HG02852 (cell line): ENCODE data around the gene PCNX3.
"Not testable (repeated sequence)": the region's sequence is repeated elsewhere in the genome, so short reads cannot be mapped to it uniquely, and the experiment has no call there.

Experiments used
- ATAC-seq: cut with Tn5 transposase; IDR thresholded peaks from one replicate; pipeline ENCODE4 v1.9.1; 2021; ENCODE audit warnings: mild to moderate bottlenecking, moderate library complexity; ENCODE audit not compliant: unreplicated experiment

Gene PCNX3

GRCh38 chr11:65651589-65652510, 36.3 kb downstream of the PCNX3 start:
- peak; percentile 20 for ATAC-seq

- peak; percentile 75 for ATAC-seq
Observed at GRCh38 chr11:65652511-65653228, 37.1 kb downstream of the PCNX3 start.

- no peak for ATAC-seq
Observed at GRCh38 chr11:65653229-65654225, 38.0 kb downstream of the PCNX3 start.

GRCh38 chr11:65654375-65655349, 39.1 kb downstream of the PCNX3 start:
- no peak for ATAC-seq

- ATAC-seq = no peak
Observed at GRCh38 chr11:65655570-65656332, 40.2 kb downstream of the PCNX3 start.

- no peak for ATAC-seq
Observed at GRCh38 chr11:65657426-65657825, 41.9 kb downstream of the PCNX3 start.

- ATAC-seq = no peak
Observed at GRCh38 chr11:65658174-65659021, 42.8 kb downstream of the PCNX3 start.

GRCh38 chr11:65660038-65660437, 44.5 kb downstream of the PCNX3 start:
- ATAC-seq = no peak

- not testable (repeated sequence) for ATAC-seq
Observed at GRCh38 chr11:65660908-65661307, 45.3 kb downstream of the PCNX3 start.

GRCh38 chr11:65661599-65662246, 46.1 kb downstream of the PCNX3 start:
- no peak for ATAC-seq

GRCh38 chr11:65662247-65662798, 46.7 kb downstream of the PCNX3 start:
- ATAC-seq = no peak

GRCh38 chr11:65662799-65663638, 47.4 kb downstream of the PCNX3 start, which contains the start of gene RELA:
TSS of gene RELA (minus strand) at chr11:65662916. CDS start at chr11:65662832, 84 bp downstream.
- ATAC-seq = peak; percentile 72

GRCh38 chr11:65663639-65664200, 48.1 kb downstream of the PCNX3 start:
- peak; percentile 11 for ATAC-seq

GRCh38 chr11:65672180-65672860, 56.7 kb downstream of the PCNX3 start:
- no peak for ATAC-seq

- ATAC-seq = no peak
Observed at GRCh38 chr11:65672982-65673381, 57.4 kb downstream of the PCNX3 start.
